ENCODE data around the gene HOXA9.

HOXA9 gene

GRCh38 chr7:27126596-27127327 is 38.6 kb downstream of the HOXA9 start:
- DNase-seq (ENCODE audit: low read depth), result no peak

DNA sequence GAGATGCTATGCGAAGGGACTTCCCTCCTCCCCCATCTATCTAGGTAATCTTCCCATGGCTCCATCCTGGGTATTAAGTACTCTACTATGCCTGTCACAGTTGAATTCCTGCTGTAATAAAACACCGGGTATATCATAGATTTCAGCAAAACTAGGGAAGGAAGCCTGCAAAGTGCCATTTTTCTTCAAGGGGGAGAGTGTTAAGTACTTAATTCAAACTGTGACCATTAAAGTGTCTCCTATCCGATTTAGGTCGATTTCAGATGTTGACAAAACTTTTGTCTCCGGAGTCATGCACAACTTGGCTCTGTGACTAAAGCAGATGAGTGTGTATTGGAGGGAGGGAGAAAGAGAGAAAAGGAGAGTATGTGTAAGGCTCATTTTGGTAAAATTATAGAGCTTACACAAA is 39.3 kb downstream of the HOXA9 start:
- no peak for DNase-seq (ENCODE audit: low read depth)

DNA sequence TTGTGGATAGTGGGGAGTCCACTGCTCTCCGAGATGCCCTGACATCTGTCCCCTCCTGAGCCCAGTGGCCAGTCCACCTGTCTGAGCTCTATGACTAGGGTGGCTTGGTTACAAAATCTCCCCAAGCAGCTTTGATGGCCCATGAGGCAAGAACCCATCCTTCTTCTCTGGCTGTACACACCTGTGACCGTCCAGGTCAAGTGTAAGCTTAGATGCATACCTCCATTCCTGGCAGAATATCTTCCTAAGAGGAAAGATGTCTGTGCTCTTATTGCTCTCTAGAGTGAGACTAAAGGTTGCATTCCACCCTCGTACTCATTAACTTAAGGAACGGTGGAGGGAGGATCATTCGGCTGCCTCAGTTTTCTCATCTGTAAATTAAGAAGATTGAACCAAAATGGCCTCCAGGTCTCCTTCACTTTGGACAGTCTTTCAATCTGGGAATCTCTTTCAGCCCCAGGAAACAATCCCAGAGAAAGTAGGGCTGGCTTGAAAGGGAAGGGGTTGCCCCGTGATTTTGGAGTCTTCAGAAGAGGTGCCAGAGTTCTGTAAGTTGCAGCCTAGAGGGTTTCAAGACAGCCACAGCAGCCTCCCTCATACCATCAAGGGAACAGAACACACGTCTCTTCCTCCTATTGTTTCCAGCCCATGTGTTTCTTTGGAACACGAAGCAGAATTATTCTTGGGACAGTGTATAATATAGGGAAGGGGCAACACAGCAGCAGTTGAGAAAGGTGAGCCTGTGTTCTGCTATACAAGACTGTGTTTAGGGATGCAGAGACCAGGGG is 40.2 kb downstream of the HOXA9 start:
- no peak for DNase-seq (ENCODE audit: low read depth)

DNA sequence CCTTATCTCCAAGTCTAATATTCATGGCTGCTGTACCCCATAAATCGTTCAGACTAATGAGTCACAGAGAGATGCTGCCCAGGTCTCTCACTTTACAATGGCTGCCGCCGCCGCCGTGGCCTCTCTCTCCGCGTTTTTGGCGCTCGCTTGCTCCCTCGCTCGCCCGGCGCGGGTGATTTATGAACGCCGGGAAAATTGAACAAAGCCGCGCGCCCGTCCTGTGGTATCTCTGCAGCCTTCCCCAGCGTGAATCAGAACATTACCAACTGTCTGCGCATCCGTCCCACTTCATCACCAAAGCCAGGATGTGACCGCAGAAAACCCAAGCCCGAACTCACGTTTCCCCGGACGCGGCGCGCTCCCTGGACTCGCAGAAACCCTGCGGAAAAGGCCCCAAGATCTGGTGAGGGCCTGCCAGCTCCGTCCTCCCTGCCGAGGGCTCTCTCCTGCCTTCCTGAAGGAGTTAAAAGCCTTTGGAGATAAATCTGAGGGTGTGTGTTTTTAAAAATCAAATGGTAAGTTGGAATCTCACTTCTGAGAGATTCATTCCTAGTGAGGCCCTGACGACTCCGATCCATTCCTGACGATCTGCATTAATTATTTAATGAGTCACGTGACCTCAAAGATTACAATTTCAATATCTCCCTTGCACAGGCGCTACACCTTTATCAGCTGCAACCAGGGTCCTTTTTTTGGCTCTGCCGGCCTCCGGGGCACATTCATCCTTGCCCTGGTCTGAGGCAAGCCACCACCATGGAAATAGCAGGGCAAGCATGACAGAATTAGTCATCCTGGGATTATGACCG is 41.0 kb downstream of the HOXA9 start:
- DNase-seq (ENCODE audit: low read depth), result no peak

GRCh38 chr7:27123477-27124053 is 41.8 kb downstream of the HOXA9 start:
- no peak for DNase-seq (ENCODE audit: low read depth)

DNA sequence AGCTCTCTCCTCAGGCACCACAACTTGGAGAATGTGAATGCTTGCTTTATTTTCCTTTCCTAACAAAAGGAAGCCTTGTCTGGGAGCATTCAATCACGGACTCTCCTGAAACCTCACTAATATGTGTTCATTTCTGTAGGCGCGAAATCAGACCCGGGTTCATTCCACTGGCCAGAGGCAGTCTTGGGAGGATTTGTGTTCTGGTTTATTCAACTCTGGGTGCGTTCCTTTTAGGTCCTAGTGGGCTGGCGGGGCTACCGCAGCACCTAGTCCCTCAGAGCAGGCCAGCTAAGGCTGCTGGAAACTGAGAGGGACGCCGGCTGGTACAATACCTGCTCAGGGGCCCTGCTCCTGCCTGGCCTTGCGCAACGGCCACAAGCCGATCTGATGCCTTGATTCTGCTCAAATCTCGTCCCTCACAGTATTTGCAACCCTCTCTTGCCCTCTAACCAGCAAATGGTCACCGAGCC is 42.3 kb downstream of the HOXA9 start:
- DNase-seq (ENCODE audit: low read depth), result no peak

DNA sequence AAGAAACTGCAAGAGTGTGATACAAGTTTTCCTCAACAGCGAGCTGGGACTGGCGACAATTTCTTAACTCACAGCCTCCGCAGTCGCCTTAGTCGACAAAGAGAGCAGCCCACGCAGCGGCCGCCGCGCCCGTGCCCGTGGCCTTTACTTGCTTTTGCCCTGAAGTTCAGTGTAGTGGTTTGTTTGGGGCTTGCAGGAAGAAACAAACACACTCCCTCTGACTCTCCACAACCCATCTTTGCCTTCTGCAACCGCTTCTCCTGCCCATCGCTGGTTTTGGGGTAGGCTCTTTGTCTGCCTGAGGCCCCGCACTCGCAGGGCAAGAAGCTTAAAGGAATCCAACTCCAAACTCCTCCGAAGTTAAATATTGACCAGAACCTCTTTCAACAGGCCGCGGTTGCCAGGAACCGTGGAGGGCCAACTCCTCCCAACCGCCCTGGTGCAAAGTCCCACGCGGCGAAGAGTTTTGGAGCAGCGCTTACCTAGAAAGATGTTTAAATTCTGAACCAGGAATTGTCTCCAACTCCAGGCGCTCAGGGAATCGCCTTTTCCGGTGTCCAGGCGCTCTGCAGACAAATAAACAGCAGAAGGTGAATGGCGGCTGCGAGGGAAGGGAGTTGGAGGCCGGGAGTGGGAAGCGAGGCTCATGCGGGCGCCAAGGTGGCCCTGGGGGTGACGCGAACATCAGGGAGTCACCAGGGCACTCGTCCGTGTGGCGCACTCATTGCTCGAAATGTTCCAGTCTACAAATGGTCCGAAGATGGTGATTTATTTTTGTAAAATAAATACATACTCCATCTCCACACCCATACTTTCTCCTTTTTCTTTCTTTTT is 43.0 kb downstream of the HOXA9 start:
- DNase-seq (ENCODE audit: low read depth), result no peak

- DNase-seq (ENCODE audit: low read depth), result no peak
Measured at GRCh38 chr7:27121684-27122076, 43.7 kb downstream of the HOXA9 start.

DNA sequence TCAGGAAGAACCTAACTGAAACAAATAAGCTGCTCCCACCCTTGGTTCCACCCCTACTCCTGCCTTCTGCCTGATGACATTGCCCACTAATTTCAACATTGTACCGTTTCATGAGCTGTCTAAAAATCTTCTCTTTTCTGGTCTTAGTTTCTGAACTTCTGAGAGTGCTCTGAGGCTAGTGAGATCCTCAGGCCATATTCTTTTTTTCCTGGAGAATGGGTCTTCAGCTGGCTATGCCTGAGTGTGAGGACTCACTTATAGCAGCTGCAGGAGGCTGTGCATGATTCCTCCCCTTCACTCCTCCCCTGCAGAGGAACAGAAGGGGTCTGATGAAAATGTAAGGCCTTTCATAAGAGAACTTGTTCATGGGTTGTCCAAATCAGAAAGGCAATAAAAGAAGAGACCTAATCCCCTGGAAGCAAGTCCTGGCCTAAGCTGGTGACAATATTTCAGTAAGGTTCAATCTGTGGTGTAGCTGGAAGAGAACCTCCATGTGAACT is 45.9 kb downstream of the HOXA9 start:
- DNase-seq (ENCODE audit: low read depth), result no peak

- DNase-seq (ENCODE audit: low read depth), result no peak
Measured at GRCh38 chr7:27118580-27118979, 46.8 kb downstream of the HOXA9 start.

GRCh38 chr7:27117887-27118491 is 47.3 kb downstream of the HOXA9 start:
- DNase-seq (ENCODE audit: low read depth), result no peak

DNA sequence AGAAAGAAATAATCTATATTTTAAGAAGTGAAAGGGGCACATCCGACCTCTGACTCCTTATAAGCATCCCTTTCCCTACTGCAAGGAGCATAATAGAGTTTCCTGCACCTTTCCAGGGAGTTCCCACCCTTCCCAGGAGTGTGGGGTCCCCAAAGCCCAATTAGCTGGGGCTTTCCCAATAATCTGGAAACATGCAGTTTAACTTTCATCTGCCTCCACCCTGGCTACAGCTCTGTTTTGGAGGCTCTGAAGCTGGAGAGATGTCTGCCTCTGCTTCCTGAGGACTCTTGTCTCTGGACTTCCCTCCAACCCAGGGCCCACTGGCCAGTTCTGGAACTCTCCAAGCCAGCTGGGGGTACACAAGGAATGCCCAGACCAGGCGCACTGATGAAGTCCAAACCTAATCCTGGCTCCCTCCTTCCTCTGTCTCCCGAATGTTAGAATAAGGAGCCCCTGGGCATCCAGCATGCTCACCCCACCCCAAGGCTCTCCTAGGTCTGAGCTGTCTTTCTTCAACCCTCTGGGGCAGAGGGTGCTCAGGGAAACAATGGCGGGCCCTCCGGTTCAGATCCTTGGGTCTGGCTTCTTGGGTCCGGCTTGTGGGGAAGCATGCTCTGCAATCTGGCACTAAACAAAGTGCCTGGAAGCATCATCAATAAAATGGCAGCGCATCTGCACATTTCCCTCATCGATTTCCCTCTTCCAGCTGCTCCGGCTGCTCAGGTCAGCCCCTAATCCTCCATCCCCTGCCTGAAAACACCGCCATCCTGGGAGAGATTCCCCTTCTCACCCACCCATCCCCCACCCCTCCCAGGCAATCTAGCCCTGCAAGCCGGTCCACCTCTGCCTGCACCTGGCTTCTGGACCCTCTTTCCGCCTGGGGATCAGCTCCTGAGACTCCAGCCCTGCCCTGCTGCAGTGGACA is 48.1 kb downstream of the HOXA9 start:
- no peak for DNase-seq (ENCODE audit: low read depth)

DNA sequence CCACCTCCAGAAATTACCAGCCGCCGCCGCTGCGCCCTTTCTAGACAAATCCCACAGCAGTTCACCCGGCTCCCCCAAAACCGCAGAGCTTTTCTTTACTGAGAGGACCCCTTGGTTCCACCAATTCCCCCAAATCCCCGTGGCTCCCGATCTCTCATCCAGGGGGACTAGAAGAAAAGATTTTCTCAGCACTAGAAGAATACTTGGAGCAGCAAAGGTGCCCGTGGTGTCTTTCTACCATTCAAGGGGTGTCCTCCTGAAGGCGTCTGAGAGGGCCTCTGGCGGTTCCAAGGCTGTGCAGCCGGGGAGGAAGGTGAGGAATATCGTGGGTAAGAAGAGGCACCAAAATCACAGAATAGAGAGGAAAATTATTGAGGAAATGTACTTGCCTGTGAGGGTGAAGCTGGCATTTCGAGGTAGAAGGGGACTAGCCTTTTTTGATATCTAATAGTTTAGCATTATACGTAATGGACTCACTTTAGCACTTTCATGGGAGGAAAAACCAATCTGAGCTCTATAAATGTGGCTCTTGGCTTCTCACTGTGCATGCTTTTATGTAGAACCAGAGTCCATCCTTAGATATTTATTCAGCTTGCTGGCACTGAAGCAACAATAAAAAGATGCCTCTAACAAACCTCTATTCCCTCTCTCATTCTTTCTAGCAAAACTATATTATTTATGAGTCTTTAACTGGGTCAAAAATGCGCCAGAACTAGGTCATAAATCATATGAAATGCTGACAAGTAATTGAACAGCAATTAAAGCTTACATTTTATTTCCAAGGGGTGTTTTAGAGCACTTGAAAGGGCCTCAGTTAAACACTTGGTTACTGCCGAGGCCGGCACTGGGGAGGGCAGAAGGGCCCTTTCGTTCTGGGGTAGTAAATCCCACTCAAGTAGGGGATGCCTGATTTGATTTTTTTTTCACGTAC is 49.0 kb downstream of the HOXA9 start:
- no peak for DNase-seq (ENCODE audit: low read depth)

DNA sequence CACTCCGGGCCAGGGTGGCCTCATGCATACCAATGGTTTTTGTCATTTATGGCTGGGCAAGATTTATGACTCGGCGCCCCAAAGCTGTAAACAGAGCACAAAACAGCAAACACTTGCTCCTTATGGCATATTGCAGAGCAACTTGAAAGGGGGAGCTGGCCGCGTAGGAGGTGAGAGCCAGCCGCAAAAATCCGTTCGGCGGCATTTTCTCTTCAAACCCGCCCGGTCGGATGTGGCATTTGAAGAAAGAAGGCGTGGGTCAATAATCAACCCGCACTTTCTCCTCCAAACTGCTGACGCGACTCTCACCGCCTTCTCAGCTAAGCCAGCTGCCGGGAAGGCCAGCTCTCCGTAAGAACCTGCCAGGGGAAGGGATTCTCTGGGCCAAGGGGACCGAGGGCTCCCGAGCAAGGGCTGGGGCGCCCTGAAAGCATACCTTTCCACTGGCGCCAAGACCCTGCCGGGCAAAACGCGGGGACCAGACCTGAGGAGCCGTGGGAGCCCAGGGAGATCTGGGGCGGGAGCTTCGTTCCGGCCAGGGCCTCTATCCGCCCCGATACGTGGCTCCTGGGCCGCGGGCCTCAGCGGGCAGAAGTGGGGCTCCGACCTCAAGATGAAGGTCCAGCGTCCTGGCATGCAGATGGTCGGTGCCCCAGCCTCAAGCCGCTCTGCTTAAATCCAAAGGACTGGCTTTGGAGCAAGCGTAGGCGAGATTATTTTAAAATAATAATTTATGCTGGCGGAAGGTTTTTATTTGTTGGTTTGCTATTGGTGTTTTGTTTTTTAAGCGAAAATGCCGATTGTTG is 49.9 kb downstream of the HOXA9 start:
- no peak for DNase-seq (ENCODE audit: low read depth)

GRCh38 chr7:27114881-27115220 is 50.5 kb downstream of the HOXA9 start:
- DNase-seq (ENCODE audit: low read depth), result no peak

GRCh38 chr7:27113991-27114769 is 51.2 kb downstream of the HOXA9 start:
- DNase-seq (ENCODE audit: low read depth), result no peak
